HFFc6 (cell line): ENCODE data around the gene CYRIA. TPM values are rescaled to one million over a fixed set of nuclear protein-coding genes. Genes with fewer than 3 reads are reported as not detected.

Source experiments
- DNase-seq: peaks from one replicate; pipeline ENCODE4 v3.0.0-alpha.2; 2018
- H3K27ac Mint-ChIP-seq: 2 replicates; pipeline ENCODE4 v1.8.0; 2020; ENCODE audit warnings: mild to moderate bottlenecking, mixed read lengths
- H3K27me3 Mint-ChIP-seq: 2 replicates; pipeline ENCODE4 v1.8.0; 2021; ENCODE audit warnings: mild to moderate bottlenecking, moderate library complexity, mixed read lengths; ENCODE audit not compliant: insufficient read depth
- H3K36me3 Mint-ChIP-seq: 2 replicates; pipeline ENCODE4 v1.8.0; 2021; ENCODE audit warnings: low read depth, mixed read lengths
- H3K4me1 Mint-ChIP-seq: 2 replicates; pipeline ENCODE4 v1.8.0; 2020; ENCODE audit warnings: low read depth, mixed read lengths
- H3K4me3 Mint-ChIP-seq: 2 replicates; pipeline ENCODE4 v1.8.0; 2020; ENCODE audit warnings: mild to moderate bottlenecking, moderate library complexity, mixed read lengths
- H3K9me3 Mint-ChIP-seq: 2 replicates; pipeline ENCODE4 v1.8.0; 2020; ENCODE audit warnings: mild to moderate bottlenecking, mixed read lengths
- CTCF ChIP-seq: fragments of 200-600 bp; sonication (generic); IDR thresholded peaks from 2 replicates; pipeline ENCODE4 v1.5.0; 2021; ENCODE audit warnings: antibody characterized with exemption, mild to moderate bottlenecking
- total RNA-seq, 6 experiments: library from RNA; stranded (reverse); fragmentation: NEBNext Ultra II Directional; extraction: Animal tissue kit (Norgen Biotek cat#: 25700); gene quantifications; 2 replicates in 1 of 6; 3 replicates in 5 of 6; pipeline ENCODE4 v1.2.3, GENCODE V29; 2021

Gene CYRIA
- total RNA-seq, 6 experiments from 2014 or later = not detected

- Mint-ChIP-seq H3K9me3 (peaks cover 14% of the 10 kb centered on the region; the same call in 1 of the 2 replicates), H3K27me3 (peaks cover 2% of the 10 kb centered on the region; the same call in 1 of the 2 replicates), H3K4me3 (no peak overlapping the region), H3K27ac (no peak overlapping the region), H3K4me1 (no peaks in the 10 kb centered on the region), H3K36me3 (0 out of 2 replicates have a peak, but pooled peaks cover 3% of the 10 kb centered on the region)
- DNase-seq = no peak
- TF ChIP-seq CTCF = no peak
These were observed 25.5 kb downstream of the CYRIA start for GRCh38 chr2:16640001-16640700.

GRCh38 chr2:16639431-16639830 lies 26.2 kb downstream of the CYRIA start:
- TF ChIP-seq CTCF = no peak
- H3K27me3 Mint-ChIP-seq = peaks cover 2% of the 10 kb centered on the region; the same call in 1 of the 2 replicates
- H3K9me3 Mint-ChIP-seq = peaks cover 15% of the 10 kb centered on the region; the same call in 1 of the 2 replicates
- DNase-seq = no peak
- H3K27ac Mint-ChIP-seq = no peak overlapping the region
- no peaks in the 10 kb centered on the region for H3K4me1 Mint-ChIP-seq
- H3K36me3 Mint-ChIP-seq = 0 out of 2 replicates have a peak, but pooled peaks cover 3% of the 10 kb centered on the region
- no peak overlapping the region for H3K4me3 Mint-ChIP-seq

- no peaks in the 10 kb centered on the region for H3K4me1 Mint-ChIP-seq
- DNase-seq = no peak
- H3K9me3 Mint-ChIP-seq = peaks cover 20% of the 10 kb centered on the region; the same call in 1 of the 2 replicates
- no peak overlapping the region for H3K27ac Mint-ChIP-seq
- 0 out of 2 replicates have a peak, but pooled peaks cover 3% of the 10 kb centered on the region for H3K36me3 Mint-ChIP-seq
- H3K27me3 Mint-ChIP-seq = peaks cover 3% of the 10 kb centered on the region; the same call in 1 of the 2 replicates
- H3K4me3 Mint-ChIP-seq = no peak overlapping the region
- TF ChIP-seq CTCF = no peak
These were observed 26.7 kb downstream of the CYRIA start for GRCh38 chr2:16638946-16639345.

- Mint-ChIP-seq H3K4me3 (no peak overlapping the region), H3K9me3 (peaks cover 32% of the 10 kb centered on the region), H3K36me3 (0 out of 2 replicates have a peak, but pooled peaks cover 3% of the 10 kb centered on the region), H3K4me1 (no peaks in the 10 kb centered on the region), H3K27me3 (peaks cover 2% of the 10 kb centered on the region; the same call in 1 of the 2 replicates), H3K27ac (no peak overlapping the region)
- TF ChIP-seq CTCF = no peak
- DNase-seq = no peak
These were observed 28.3 kb downstream of the CYRIA start for GRCh38 chr2:16637304-16637703.

- H3K27ac Mint-ChIP-seq = no peak overlapping the region
- no peak for DNase-seq
- H3K4me1 Mint-ChIP-seq = no peaks in the 10 kb centered on the region
These were observed 29.6 kb downstream of the CYRIA start for GRCh38 chr2:16635791-16636699.

More at GRCh38 chr2:16635791-16636699, 29.6 kb downstream of the CYRIA start:
- no peak for TF ChIP-seq CTCF
- Mint-ChIP-seq H3K4me3 (no peak overlapping the region), H3K36me3 (0 out of 2 replicates have a peak, but pooled peaks cover 3% of the 10 kb centered on the region), H3K9me3 (peaks cover 26% of the 10 kb centered on the region), H3K27me3 (peaks cover 2% of the 10 kb centered on the region; the same call in 1 of the 2 replicates)
